Measurements from ENCODE around the gene C1RL.

C1RL gene

GRCh38 chr12:7106082-7106481, 2.9 kb downstream of the C1RL start:
- peaks cover 69% of the 10 kb centered on the region for H3K4me1 Mint-ChIP-seq
- H3K36me3 Mint-ChIP-seq (ENCODE audit: insufficient read depth), result peaks cover 16% of the 10 kb centered on the region
- H3K9me3 Mint-ChIP-seq, result peaks cover 7% of the 10 kb centered on the region
- peak overlapping the region; percentile 58 for H3K27ac Mint-ChIP-seq (ENCODE audit: low read depth)
- ATAC-seq (replicated peaks; ENCODE audit: extremely low read depth, poor library complexity, severe bottlenecking), result no peak
- DNase-seq (ENCODE audit: low spot score in 2 of 2), result no peak
- H3K4me3 Mint-ChIP-seq, result peak overlapping the region; percentile 45
- no peaks in the 10 kb centered on the region for H3K27me3 Mint-ChIP-seq

GRCh38 chr12:7103837-7104584, 5.0 kb downstream of the C1RL start:
- ATAC-seq (replicated peaks; ENCODE audit: extremely low read depth, poor library complexity, severe bottlenecking), result no peak
- H3K27me3 Mint-ChIP-seq, result no peaks in the 10 kb centered on the region
- H3K27ac Mint-ChIP-seq (ENCODE audit: low read depth), result peak overlapping the region; percentile 52
- no peak overlapping the region for H3K4me3 Mint-ChIP-seq
- no peak for DNase-seq (ENCODE audit: low spot score in 2 of 2)
- H3K9me3 Mint-ChIP-seq, result peaks cover 7% of the 10 kb centered on the region
- H3K36me3 Mint-ChIP-seq (ENCODE audit: insufficient read depth), result peaks cover 19% of the 10 kb centered on the region
- H3K4me1 Mint-ChIP-seq, result peaks cover 53% of the 10 kb centered on the region

GRCh38 chr12:7102582-7102981, 6.4 kb downstream of the C1RL start:
- Mint-ChIP-seq H3K9me3 (peaks cover 7% of the 10 kb centered on the region), H3K36me3 (ENCODE audit: insufficient read depth) (peaks cover 14% of the 10 kb centered on the region), H3K27ac (ENCODE audit: low read depth) (peak overlapping the region; percentile 8), H3K27me3 (no peaks in the 10 kb centered on the region), H3K4me1 (peaks cover 42% of the 10 kb centered on the region), H3K4me3 (no peak overlapping the region)
- DNase-seq (ENCODE audit: low spot score in 2 of 2) (no peak), ATAC-seq (replicated peaks; ENCODE audit: extremely low read depth, poor library complexity, severe bottlenecking) (no peak)

GRCh38 chr12:7101694-7102131, 7.3 kb downstream of the C1RL start:
- ATAC-seq (replicated peaks; ENCODE audit: extremely low read depth, poor library complexity, severe bottlenecking), result no peak

GRCh38 chr12:7101047-7101693, 7.8 kb downstream of the C1RL start:
- peaks cover 36% of the 10 kb centered on the region for H3K4me1 Mint-ChIP-seq
- no peak overlapping the region for H3K4me3 Mint-ChIP-seq
- peaks cover 7% of the 10 kb centered on the region for H3K9me3 Mint-ChIP-seq
- no peaks in the 10 kb centered on the region for H3K27me3 Mint-ChIP-seq
- H3K36me3 Mint-ChIP-seq (ENCODE audit: insufficient read depth), result peaks cover 17% of the 10 kb centered on the region
- ATAC-seq (replicated peaks; ENCODE audit: extremely low read depth, poor library complexity, severe bottlenecking) (no peak), DNase-seq (ENCODE audit: low spot score in 2 of 2) (no peak)
- peak overlapping the region; percentile 71 for H3K27ac Mint-ChIP-seq (ENCODE audit: low read depth)

More at GRCh38 chr12:7101694-7102131, 7.3 kb downstream of the C1RL start:
- H3K9me3 Mint-ChIP-seq, result peaks cover 7% of the 10 kb centered on the region
- DNase-seq (ENCODE audit: low spot score in 2 of 2), result no peak
- no peak overlapping the region for H3K4me3 Mint-ChIP-seq
- peak overlapping the region; percentile 71 for H3K27ac Mint-ChIP-seq (ENCODE audit: low read depth)
- H3K27me3 Mint-ChIP-seq, result no peaks in the 10 kb centered on the region
- H3K4me1 Mint-ChIP-seq, result peaks cover 37% of the 10 kb centered on the region
- H3K36me3 Mint-ChIP-seq (ENCODE audit: insufficient read depth), result peaks cover 17% of the 10 kb centered on the region

- H3K27me3 Mint-ChIP-seq, result no peaks in the 10 kb centered on the region
- H3K4me3 Mint-ChIP-seq, result no peak overlapping the region
- H3K4me1 Mint-ChIP-seq, result peaks cover 27% of the 10 kb centered on the region
- no peaks in the 10 kb centered on the region for H3K9me3 Mint-ChIP-seq
- H3K27ac Mint-ChIP-seq (ENCODE audit: low read depth), result no peak overlapping the region
- ATAC-seq (replicated peaks; ENCODE audit: extremely low read depth, poor library complexity, severe bottlenecking) (no peak), DNase-seq (ENCODE audit: low spot score in 2 of 2) (no peak)
- H3K36me3 Mint-ChIP-seq (ENCODE audit: insufficient read depth), result peaks cover 17% of the 10 kb centered on the region
Measured at GRCh38 chr12:7100239-7100638, 8.8 kb downstream of the C1RL start.

GRCh38 chr12:7099290-7099996, 9.6 kb downstream of the C1RL start:
- Mint-ChIP-seq H3K36me3 (ENCODE audit: insufficient read depth) (peaks cover 16% of the 10 kb centered on the region), H3K4me1 (peaks cover 25% of the 10 kb centered on the region), H3K27me3 (no peaks in the 10 kb centered on the region), H3K9me3 (no peaks in the 10 kb centered on the region), H3K4me3 (no peak overlapping the region), H3K27ac (ENCODE audit: low read depth) (peak overlapping the region; percentile 39)
- no peak for DNase-seq (ENCODE audit: low spot score in 2 of 2)
- ATAC-seq (replicated peaks; ENCODE audit: extremely low read depth, poor library complexity, severe bottlenecking), result no peak

- H3K9me3 Mint-ChIP-seq, result no peaks in the 10 kb centered on the region
Measured at GRCh38 chr12:7096979-7097378, 12.0 kb downstream of the C1RL start.

GRCh38 chr12:7096006-7096932, 12.7 kb downstream of the C1RL start:
- Mint-ChIP-seq H3K4me1 (peaks cover 14% of the 10 kb centered on the region), H3K27me3 (no peaks in the 10 kb centered on the region), H3K9me3 (no peaks in the 10 kb centered on the region), H3K36me3 (ENCODE audit: insufficient read depth) (peaks cover 10% of the 10 kb centered on the region), H3K4me3 (no peak overlapping the region), H3K27ac (ENCODE audit: low read depth) (no peak overlapping the region)
- ATAC-seq (replicated peaks; ENCODE audit: extremely low read depth, poor library complexity, severe bottlenecking) (no peak), DNase-seq (ENCODE audit: low spot score in 2 of 2) (no peak)

More at GRCh38 chr12:7096979-7097378, 12.0 kb downstream of the C1RL start:
- Mint-ChIP-seq H3K36me3 (ENCODE audit: insufficient read depth) (peaks cover 10% of the 10 kb centered on the region), H3K4me1 (peaks cover 13% of the 10 kb centered on the region), H3K4me3 (no peak overlapping the region), H3K27ac (ENCODE audit: low read depth) (no peak overlapping the region), H3K27me3 (no peaks in the 10 kb centered on the region)
- DNase-seq (ENCODE audit: low spot score in 2 of 2), result no peak
- no peak for ATAC-seq (replicated peaks; ENCODE audit: extremely low read depth, poor library complexity, severe bottlenecking)

- Mint-ChIP-seq H3K27ac (ENCODE audit: low read depth) (no peak overlapping the region), H3K4me3 (no peak overlapping the region), H3K27me3 (no peaks in the 10 kb centered on the region), H3K4me1 (peaks cover 14% of the 10 kb centered on the region), H3K36me3 (ENCODE audit: insufficient read depth) (peaks cover 4% of the 10 kb centered on the region), H3K9me3 (no peaks in the 10 kb centered on the region)
- DNase-seq (ENCODE audit: low spot score in 2 of 2) (no peak), ATAC-seq (replicated peaks; ENCODE audit: extremely low read depth, poor library complexity, severe bottlenecking) (no peak)
Measured at GRCh38 chr12:7093892-7094291, 15.1 kb downstream of the C1RL start.

GRCh38 chr12:7093486-7093885, 15.5 kb downstream of the C1RL start:
- DNase-seq (ENCODE audit: low spot score in 2 of 2) (no peak), ATAC-seq (replicated peaks; ENCODE audit: extremely low read depth, poor library complexity, severe bottlenecking) (no peak)
- Mint-ChIP-seq H3K4me3 (no peak overlapping the region), H3K27ac (ENCODE audit: low read depth) (no peak overlapping the region), H3K27me3 (no peaks in the 10 kb centered on the region), H3K4me1 (peaks cover 14% of the 10 kb centered on the region), H3K36me3 (ENCODE audit: insufficient read depth) (peaks cover 4% of the 10 kb centered on the region), H3K9me3 (no peaks in the 10 kb centered on the region)

- H3K36me3 Mint-ChIP-seq (ENCODE audit: insufficient read depth), result peaks cover 4% of the 10 kb centered on the region
- no peaks in the 10 kb centered on the region for H3K27me3 Mint-ChIP-seq
- H3K4me3 Mint-ChIP-seq, result peak overlapping the region; percentile 79
- H3K9me3 Mint-ChIP-seq, result no peaks in the 10 kb centered on the region
- H3K27ac Mint-ChIP-seq (ENCODE audit: low read depth), result no peak overlapping the region
- ATAC-seq (replicated peaks; ENCODE audit: extremely low read depth, poor library complexity, severe bottlenecking), result no peak
- no peak for DNase-seq (ENCODE audit: low spot score in 2 of 2)
- peaks cover 14% of the 10 kb centered on the region for H3K4me1 Mint-ChIP-seq
Measured at GRCh38 chr12:7092986-7093460, 16.0 kb downstream of the C1RL start.
